Spleen (tissue), 7 donors: ENCODE data around the gene TMEM41B.

Source experiments
- CTCF ChIP-seq, 11 experiments: fragments of 200-600 bp in 7 of 11; fragments of 450-650 bp in 4 of 11; sonication (generic) in 4 of 11; IDR thresholded peaks in 8 of 11; conservative IDR thresholded peaks in 3 of 11; 1 replicate in 7 of 11; 2 replicates in 4 of 11; pipeline versions ENCODE4 v1.4.0 to v1.8.0; 2016 to 2021; ENCODE audit warnings: antibody characterized with exemption in 11 of 11, inconsistent platforms in 4 of 11, mild to moderate bottlenecking in 1 of 11
- POLR2A ChIP-seq, 3 donors: fragments of 450-650 bp; IDR thresholded peaks; one replicate each; pipeline ENCODE4 v1.5.1; 2017; ENCODE audit warnings: antibody characterized with exemption in 3 of 3, mild to moderate bottlenecking in 1 of 3
- donor health status: DM: no; HTN: no; CAD: no; lungs with moderate emphysema.
- donor health status: DM: no; HTN: no; CAD: no.
- donor health status: DM: no; HTN: no; CAD: no.

- TF ChIP-seq CTCF (IDR thresholded peaks at IDR 0.05 in 8 of 11, conservative IDR thresholded peaks at IDR 0.05 in 3 of 11) (no peak), POLR2A (IDR thresholded peaks at IDR 0.05) (no peak)
Observed at GRCh38 chr11:9344061-9344680, 29.8 kb upstream of the TMEM41B start.
